GM19099 (cell line): ENCODE measurements around the gene ELL2.

ENCODE experiments used
- POLR2A ChIP-seq: IDR thresholded peaks from 3 replicates; pipeline ENCODE4 v1.6.1; 2011; ENCODE audit warnings: low read depth; ENCODE audit not compliant: insufficient read length; ENCODE audit errors: extremely low read depth

ELL2 gene

DNA sequence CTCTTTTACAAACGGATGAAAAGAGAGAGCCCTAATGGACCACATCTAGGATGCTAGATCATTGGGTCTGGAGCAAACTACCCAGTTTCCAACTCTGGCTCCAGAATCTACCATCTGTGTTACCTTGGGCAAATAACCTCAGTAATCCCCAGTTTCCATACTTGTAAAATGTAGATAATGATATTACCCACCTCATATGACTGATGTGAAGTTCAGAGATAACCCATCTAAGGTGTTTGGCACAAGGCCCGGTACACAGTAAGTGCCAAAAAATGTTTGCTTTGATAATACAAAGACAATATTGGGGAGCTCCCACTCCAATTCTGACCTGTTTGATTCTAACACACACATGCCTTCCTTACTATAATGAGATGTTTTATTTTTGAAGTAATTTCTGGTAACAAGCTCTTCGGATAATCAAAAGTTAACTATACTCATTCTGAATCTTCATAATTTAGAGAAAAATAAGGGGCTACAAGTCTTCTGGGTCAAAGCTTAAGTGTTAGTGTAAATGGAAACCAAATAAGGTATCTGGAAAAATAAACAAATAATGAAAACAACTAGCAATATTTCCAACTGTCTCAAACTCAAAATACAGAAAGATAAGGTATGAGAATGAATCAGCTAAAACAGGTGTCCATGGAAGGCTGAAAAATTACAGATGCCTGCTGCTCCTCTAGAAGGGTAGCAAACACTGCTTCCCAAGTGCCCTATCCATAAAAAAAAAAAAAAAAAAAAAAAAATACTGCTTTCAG, 30.4 kb downstream of the ELL2 start:
- no peak for TF ChIP-seq POLR2A

GRCh38 chr5:95930141-95930930, 31.3 kb downstream of the ELL2 start:
- TF ChIP-seq POLR2A = no peak

- no peak for TF ChIP-seq POLR2A
These were observed 32.9 kb downstream of the ELL2 start for GRCh38 chr5:95928724-95929253.

DNA sequence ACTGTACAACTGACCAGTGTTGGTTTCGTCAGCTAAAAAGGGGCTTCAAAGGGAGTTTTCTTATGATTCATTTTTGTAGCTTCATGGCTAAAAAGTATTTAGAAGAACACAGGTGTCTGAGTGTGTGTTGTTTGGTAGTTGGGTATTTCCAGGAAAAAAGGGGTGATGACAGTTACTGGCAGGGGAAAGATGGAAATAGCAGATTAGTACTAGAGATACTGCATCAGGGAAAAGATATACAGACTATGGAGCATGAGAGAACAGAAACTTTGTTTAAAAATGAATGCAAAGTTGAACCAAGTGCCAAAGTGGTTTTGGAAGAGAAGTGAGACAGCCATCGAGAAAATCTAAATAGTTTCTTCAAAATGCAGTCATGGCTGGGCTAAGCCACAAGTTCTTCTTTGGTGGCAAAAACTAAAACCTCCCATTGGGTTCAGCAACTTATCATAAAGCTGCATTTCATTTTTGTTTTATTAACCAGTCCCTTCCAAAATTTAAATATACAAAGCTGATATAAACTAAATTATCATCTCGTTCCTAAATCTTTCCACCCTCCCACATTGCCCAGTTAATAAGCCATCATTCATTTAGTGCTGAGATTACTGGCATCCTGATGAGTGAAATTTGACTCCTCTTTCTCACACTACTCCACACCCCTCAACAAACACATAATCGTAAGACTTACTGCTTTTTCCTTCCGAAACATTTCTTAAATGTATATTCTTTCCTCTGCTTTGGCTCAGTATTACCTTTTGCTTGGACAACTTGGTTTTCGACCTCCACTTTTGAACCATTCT, 33.5 kb downstream of the ELL2 start:
- no peak for TF ChIP-seq POLR2A

DNA sequence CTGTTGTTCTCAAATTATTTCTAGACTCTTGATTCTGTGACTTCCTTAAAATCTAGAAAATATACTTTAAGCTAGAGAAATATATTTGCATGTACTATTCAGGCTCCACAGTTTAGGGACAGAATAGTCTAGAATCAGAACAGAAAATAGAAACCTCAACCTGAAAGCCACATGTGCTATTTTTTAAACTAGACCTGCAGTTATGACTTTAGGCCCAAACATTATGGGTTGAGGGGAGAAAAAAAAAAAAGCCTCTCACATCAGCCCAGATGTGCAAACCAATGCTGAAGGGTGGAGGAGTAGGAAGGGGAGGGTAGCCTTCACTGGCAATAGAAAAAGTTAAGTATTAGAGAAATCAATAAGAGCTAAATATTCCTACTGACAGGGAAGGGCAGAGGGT, 35.7 kb downstream of the ELL2 start:
- no peak for TF ChIP-seq POLR2A

GRCh38 chr5:95925378-95925744, 36.3 kb downstream of the ELL2 start:
- TF ChIP-seq POLR2A = no peak

DNA sequence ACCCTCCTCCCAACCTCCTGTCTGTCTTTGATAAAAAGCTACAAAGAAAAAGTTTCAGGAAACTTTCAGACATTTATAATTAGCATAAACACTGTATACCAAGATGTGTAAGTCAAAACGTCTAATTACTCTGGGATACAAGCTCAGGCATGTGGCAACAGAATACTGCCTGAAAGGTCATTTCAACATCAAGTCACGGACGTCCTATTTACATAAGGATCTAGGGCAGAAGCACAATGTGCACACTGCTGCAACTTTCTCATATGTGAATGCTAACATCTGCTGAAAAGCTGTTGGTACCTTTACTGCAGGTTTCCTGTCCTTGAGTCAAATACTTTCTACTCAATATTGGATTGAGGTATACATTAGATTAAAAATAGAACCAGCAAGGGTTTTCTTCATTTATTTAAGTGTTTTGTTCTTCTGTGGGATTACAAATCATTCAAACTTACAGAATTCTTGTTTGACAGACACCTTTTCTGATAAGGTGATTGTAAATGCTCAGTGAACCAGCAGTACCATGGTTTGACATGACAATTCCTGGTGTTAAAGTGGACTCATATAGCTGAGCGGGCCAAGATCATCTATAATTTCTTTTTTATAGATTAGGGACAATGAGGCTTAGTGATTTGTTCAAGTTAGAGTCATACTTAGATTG, 36.8 kb downstream of the ELL2 start:
- no peak for TF ChIP-seq POLR2A

DNA sequence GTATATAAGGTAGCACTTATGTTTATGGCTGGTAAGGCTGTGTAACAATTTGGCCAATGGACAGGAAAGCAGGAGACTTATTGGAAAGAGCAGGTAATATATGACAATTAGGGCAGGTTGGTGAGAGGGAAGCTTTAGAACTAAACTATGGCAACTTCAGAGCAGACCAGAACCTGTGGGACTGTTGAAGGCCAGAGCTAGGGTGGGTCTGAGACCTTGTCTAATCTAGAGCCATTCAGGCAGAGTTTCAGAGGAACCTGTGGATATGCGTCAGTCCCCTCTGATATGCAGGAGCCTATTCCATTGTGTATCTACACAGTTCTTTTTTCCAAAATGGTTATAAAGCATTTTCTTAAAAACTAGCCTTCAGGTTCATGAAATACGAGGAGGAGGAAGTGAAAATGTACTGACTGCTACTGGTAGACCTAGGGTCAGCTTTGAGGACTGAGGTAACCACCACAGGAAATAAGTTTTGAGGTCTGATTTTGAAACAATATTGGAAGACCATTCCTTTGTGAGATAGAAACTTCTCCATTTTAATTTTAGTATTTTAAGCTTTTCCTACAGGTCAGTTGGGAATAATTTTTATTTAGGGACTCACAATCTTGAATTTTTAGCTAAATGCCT, 37.6 kb downstream of the ELL2 start:
- no peak for TF ChIP-seq POLR2A

- TF ChIP-seq POLR2A = no peak
These were observed 38.9 kb downstream of the ELL2 start for GRCh38 chr5:95922798-95923197.

GRCh38 chr5:95921501-95921900, 40.1 kb downstream of the ELL2 start:
- no peak for TF ChIP-seq POLR2A

GRCh38 chr5:95920822-95921221, 40.8 kb downstream of the ELL2 start:
- no peak for TF ChIP-seq POLR2A

DNA sequence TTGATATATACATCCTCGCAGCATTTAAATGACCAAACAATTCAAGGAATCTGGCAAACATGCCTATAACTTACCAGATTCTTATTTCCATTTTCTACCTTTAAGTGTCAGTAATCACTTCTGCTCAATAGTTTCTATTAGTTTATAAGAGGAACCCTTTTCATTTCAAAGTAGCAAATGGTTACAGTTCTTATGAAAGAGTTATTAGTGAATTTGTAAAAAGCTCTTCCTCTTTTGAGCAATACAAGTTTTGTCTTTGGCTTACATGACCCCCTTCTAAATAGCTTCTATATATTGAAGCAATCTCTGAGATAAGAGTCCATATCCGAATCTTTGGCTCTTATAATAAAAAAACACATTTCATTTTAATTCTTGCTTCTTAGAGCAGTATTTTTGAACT, 42.0 kb downstream of the ELL2 start:
- no peak for TF ChIP-seq POLR2A

GRCh38 chr5:95918421-95919006, 43.1 kb downstream of the ELL2 start:
- no peak for TF ChIP-seq POLR2A

DNA sequence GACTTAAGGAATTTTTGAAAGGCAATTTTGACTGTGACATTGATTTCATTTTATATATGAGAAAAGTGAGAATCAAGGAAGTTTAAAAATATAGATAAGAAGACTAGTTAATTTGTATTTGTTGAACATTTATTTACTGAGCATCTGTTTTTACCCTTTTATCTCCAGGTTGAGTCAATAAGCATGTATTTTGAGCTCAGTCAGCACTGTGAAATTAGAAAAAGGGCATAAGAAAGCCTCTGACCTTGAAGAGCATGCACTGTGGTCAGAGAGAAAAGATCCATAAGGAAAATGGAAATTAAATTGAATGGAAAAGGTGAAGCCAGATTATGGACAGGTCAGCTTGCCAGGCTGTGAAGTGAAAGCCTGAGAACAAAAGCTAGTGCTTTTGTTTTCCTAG, 44.4 kb downstream of the ELL2 start:
- no peak for TF ChIP-seq POLR2A

DNA sequence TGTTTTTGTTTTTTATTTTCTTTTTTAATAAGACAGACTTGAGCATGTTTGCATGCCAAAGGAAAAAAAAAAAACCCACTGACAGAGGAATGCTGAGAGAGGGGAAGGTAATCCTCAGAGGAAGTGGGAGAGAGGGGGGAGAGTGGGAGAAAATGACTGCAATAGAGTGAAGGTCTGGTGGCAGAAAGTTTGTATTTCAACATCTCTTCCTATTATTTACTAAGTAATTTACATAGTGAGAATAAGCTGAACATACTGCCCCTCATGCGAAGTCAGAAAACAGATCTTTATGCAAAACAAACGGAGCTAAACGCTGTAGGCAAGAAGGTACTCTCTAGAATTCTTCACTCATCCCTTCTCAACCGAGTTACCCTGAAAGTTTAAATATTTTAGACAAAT, 45.0 kb downstream of the ELL2 start:
- TF ChIP-seq POLR2A = no peak
